HCT116 (cell line): ENCODE measurements around the gene SHOC2.

Experiments used
- CEBPB ChIP-seq: IDR thresholded peaks from 2 replicates; pipeline ENCODE4 v1.6.1; 2012; ENCODE audit warnings: low read depth
- EZH2 ChIP-seq: fragments of 200-600 bp; sonication (generic); IDR thresholded peaks from 2 replicates; pipeline ENCODE4 v1.6.1; 2017; ENCODE audit warnings: antibody characterized with exemption, mixed run types
- EZH2phosphoT487 ChIP-seq: fragments of 200-600 bp; IDR thresholded peaks from 2 replicates; pipeline ENCODE4 v1.6.1; 2018; ENCODE audit warnings: antibody characterized with exemption, borderline replicate concordance
- POLR2A ChIP-seq: IDR thresholded peaks from 2 replicates; pipeline ENCODE4 v1.7.0; 2011; ENCODE audit warnings: borderline replicate concordance; ENCODE audit not compliant: insufficient read depth, insufficient read length; ENCODE audit errors: extremely low read depth
- POLR2AphosphoS5 ChIP-seq: IDR thresholded peaks from 2 replicates; pipeline ENCODE4 v1.6.1; 2011; ENCODE audit warnings: mild to moderate bottlenecking, low read depth, low read length, moderate library complexity
- RAD21 ChIP-seq: IDR thresholded peaks from 2 replicates; pipeline ENCODE4 v1.6.1; 2012; ENCODE audit warnings: low read depth, mild to moderate bottlenecking
- SP1 ChIP-seq: IDR thresholded peaks from 2 replicates; pipeline ENCODE4 v1.6.1; 2012; ENCODE audit warnings: low read depth
- SRF ChIP-seq: IDR thresholded peaks from 2 replicates; pipeline ENCODE4 v1.6.1; 2012; ENCODE audit warnings: low read depth
- YY1 ChIP-seq: IDR thresholded peaks from 2 replicates; pipeline ENCODE4 v1.6.1; 2011; ENCODE audit warnings: low read length, low read depth, moderate library complexity, mild to moderate bottlenecking; ENCODE audit not compliant: insufficient replicate concordance; ENCODE audit errors: extremely low read depth
- ZNF274 ChIP-seq: fragments of 200-500 bp; sonication (Bioruptor generic); IDR thresholded peaks from 2 replicates; pipeline ENCODE4 v1.6.1; 2014; ENCODE audit warnings: mild to moderate bottlenecking, low read depth, low read length, inconsistent platforms
- TF ChIP-seq, protein P1 (sequence below), 3 experiments: fragments of 200-600 bp in 1 of 3; sonication (generic) in 1 of 3; IDR thresholded peaks in 2 of 3; conservative IDR thresholded peaks in 1 of 3; 2 replicates each; pipeline ENCODE4 v1.5.1; 2012 to 2017; ENCODE audit warnings: low read depth in 2 of 3, low read length in 2 of 3, antibody characterized with exemption in 1 of 3, borderline replicate concordance in 1 of 3, control low read depth in 1 of 3, mild to moderate bottlenecking in 1 of 3, mixed read lengths in 1 of 3, mixed run types in 1 of 3, moderate library complexity in 1 of 3; ENCODE audit not compliant: insufficient read depth in 1 of 3
- TF ChIP-seq, protein P2 (sequence below): IDR thresholded peaks from 2 replicates; pipeline ENCODE4 v1.6.1; 2012

DNA sequence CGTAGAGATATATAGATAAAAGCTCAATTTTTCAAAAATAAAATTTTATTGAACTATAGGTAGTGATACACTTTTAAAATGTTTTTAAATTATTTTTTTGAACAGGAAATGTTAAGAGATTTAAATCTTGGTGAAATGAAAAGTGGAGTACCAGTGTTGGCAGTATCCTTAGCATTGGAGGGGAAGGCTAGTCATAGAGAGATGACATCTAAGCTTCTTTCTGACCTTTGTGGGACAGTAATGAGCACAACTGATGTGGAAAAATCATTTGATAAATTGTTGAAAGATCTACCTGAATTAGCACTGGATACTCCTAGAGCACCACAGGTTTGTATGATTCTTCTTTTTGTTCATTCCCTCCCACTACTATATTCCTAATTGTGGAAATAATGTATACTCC is 31.8 kb upstream of the SHOC2 start:
- TF ChIP-seq, protein P1, sequence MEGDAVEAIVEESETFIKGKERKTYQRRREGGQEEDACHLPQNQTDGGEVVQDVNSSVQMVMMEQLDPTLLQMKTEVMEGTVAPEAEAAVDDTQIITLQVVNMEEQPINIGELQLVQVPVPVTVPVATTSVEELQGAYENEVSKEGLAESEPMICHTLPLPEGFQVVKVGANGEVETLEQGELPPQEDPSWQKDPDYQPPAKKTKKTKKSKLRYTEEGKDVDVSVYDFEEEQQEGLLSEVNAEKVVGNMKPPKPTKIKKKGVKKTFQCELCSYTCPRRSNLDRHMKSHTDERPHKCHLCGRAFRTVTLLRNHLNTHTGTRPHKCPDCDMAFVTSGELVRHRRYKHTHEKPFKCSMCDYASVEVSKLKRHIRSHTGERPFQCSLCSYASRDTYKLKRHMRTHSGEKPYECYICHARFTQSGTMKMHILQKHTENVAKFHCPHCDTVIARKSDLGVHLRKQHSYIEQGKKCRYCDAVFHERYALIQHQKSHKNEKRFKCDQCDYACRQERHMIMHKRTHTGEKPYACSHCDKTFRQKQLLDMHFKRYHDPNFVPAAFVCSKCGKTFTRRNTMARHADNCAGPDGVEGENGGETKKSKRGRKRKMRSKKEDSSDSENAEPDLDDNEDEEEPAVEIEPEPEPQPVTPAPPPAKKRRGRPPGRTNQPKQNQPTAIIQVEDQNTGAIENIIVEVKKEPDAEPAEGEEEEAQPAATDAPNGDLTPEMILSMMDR (IDR thresholded peaks at IDR 0.05 in 2 of 3, conservative IDR thresholded peaks at IDR 0.05 in 1 of 3; ENCODE audit: borderline replicate concordance in 1 of 3, insufficient read depth in 1 of 3, low read depth in 2 of 3, low read length in 2 of 3) = no peak
- TF ChIP-seq EZH2 (no peak), POLR2A (no peak), YY1 (no peak), EZH2phosphoT487 (no peak), SRF (no peak), POLR2AphosphoS5 (no peak), RAD21 (no peak), CEBPB (no peak), ZNF274 (no peak), SP1 (no peak)
- TF ChIP-seq, protein P2, sequence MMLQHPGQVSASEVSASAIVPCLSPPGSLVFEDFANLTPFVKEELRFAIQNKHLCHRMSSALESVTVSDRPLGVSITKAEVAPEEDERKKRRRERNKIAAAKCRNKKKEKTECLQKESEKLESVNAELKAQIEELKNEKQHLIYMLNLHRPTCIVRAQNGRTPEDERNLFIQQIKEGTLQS = no peak
